ENCODE data around the gene SERINC3.

The SERINC3 gene

DNA sequence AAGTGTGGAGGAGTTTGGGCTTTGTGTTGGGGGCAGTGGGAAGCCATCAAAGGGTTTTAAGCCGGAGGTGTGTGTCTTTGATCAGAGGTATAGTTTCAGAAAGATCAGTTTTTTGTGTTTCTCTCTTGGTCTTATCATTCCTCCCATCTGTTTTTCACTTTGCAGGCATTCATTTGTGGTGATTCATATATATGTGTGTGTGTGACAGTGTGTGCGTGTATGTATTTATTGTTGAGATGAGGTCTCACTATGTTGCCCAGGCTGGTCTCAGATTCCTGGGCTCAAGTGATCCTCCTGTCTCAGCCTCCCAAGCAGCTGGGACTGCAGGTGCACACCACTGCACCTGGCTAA, 11.1 kb upstream of the SERINC3 start:
- no peak for DNase-seq (ENCODE audit: low spot score)

DNA sequence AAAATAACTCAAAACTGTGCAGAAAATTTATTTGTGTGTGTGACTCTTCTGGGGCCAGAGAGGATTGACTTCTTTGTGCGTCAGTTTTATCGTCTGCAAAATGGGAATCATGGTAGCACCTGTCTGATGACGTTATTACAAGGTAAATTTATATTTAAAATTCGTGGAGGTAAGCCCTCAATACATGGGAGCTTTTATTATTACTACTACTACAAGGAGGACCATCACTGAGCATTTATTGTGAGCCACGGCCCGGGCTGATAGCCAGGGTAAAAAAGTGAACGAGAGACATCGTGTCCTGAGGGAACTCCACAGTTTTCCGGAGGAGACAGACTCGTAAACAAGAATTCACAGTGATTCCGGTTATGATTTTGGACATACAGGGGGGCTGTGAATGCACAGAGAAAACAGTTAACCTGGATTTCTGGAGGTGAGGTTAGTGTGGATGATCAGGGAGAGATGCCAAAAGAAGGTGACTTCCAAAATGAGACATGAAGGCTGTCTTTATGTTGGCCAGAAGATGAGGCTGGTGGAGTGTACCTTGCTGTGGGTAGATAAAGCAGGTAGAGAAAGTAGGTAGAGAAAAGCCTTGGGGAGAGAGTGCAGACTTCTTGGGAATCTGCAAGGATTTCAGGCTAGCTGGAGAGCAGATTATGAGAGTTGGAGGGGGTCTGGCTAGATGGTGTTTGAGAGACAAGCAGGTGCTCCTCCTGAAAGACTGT, 10.6 kb upstream of the SERINC3 start:
- no peak for DNase-seq (ENCODE audit: low spot score)

DNA sequence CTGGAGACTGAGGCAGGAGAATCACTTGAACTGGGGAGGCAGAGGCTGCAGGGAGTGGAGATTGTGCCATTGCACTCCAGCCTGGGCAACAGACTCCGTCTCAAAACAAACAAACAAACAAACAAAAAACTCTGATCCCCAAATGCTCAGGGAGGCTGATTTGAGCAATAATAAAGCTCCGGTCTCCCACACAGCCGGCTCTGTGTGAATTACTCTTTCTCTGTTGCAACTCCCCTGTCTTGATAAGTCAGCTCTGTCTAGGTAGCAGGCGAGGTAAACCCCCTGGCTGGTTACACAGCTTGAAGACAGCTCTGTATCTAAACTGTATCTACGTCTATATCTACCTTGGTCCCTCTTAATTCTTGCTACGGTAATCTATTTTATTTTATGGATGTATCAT, 6.4 kb upstream of the SERINC3 start:
- no peak for DNase-seq (ENCODE audit: low spot score)

DNA sequence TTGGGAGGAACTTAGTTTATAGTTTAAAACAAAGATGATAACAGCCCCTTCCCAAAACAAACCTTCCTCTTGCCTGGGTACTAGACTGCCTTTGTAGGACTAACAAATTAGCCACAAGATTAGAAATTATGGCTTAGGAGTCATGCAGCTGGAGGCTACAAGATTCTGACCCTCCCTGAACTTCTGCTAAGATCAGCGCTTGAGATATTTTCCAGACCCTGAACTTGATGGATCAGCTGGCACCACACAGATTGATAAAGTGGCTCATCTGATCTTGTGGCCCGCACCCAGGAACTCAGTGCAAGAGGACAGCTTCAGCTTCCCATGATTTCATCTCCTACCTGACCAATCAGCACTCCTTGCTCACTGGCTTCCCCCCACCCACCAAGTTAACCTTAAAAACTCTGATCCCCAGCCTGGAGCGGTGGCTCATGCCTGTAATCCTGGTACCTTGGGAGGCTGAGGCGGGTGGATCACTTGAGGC, 5.9 kb upstream of the SERINC3 start:
- no peak for DNase-seq (ENCODE audit: low spot score)

- DNase-seq (ENCODE audit: low spot score), result no peak
Measured at GRCh38 chr20:44526129-44526528, 4.3 kb upstream of the SERINC3 start.

GRCh38 chr20:44523746-44524145, 1.9 kb upstream of the SERINC3 start:
- DNase-seq (ENCODE audit: low spot score), result no peak

- DNase-seq (ENCODE audit: low spot score), result no peak
Measured at GRCh38 chr20:44522841-44523240, 971 bp upstream of the SERINC3 start.

DNA sequence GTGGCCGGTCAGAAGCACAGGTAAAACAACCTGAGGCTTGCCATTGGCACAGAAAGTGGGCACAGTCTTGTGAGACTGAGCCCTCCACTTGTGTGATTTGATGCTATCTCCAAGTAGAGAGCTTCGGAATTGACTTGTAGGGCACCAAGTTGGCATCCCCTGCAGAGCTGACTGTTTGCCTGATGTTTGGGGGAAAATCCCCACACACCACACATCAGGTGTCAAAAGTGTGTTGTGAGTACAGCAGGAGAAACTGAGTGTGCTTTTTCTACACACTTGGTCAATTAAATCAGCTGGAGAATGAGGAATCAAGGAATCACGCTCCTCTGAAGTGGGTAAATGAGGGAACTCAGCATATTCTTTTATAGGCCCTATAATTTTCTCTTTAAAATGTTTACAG, 989 bp downstream of the SERINC3 start:
- no peak for DNase-seq (ENCODE audit: low spot score)

DNA sequence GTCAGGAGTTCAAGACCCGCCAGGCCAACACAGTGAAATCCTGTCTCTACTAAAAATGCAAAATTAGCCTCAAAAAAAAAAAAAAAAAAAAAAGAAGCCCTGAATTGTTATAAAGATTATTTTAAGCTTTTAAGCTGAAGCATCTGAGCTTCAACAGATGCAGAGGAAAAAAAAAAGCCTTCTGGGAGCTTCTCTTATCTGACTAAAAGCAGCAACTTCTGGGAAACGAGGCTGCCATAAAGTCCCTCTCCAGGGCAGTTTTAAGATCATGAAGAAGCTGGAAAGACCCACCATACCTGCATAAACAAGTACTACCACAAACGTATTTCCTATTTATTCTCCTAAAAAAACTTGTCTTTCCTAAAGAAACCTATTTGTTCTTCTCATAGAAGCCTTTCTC, 3.6 kb downstream of the SERINC3 start:
- no peak for DNase-seq (ENCODE audit: low spot score)

DNA sequence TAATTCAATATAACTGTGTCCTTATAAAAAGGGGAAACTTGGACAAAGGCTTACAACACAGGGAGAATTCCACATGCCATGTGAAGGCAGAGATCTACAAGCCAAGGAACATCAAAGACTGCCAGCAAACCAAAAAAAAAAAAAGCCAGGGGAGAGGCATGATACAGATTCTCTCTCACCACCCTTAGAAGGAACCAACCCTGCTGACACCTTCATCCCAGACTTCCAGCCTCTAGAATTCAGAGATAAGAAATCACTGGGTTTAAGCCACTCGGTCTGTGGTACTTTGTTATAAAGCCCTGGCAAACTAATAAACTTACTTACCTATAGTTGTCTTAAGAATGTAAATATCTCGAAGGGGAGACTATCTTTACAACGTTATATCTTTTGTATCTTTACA, 4.4 kb downstream of the SERINC3 start:
- no peak for DNase-seq (ENCODE audit: low spot score)

GRCh38 chr20:44516491-44516890, 5.4 kb downstream of the SERINC3 start:
- DNase-seq (ENCODE audit: low spot score), result no peak

- no peak for DNase-seq (ENCODE audit: low spot score)
Measured at GRCh38 chr20:44513871-44514270, 8.0 kb downstream of the SERINC3 start.

GRCh38 chr20:44509762-44510161, 12.1 kb downstream of the SERINC3 start:
- no peak for DNase-seq (ENCODE audit: low spot score)

- no peak for DNase-seq (ENCODE audit: low spot score)
Measured at GRCh38 chr20:44504402-44505307, 17.2 kb downstream of the SERINC3 start.

GRCh38 chr20:44502968-44503367, 18.9 kb downstream of the SERINC3 start:
- no peak for DNase-seq (ENCODE audit: low spot score)

- no peak for DNase-seq (ENCODE audit: low spot score)
Measured at GRCh38 chr20:44501448-44501847, 20.4 kb downstream of the SERINC3 start.

DNA sequence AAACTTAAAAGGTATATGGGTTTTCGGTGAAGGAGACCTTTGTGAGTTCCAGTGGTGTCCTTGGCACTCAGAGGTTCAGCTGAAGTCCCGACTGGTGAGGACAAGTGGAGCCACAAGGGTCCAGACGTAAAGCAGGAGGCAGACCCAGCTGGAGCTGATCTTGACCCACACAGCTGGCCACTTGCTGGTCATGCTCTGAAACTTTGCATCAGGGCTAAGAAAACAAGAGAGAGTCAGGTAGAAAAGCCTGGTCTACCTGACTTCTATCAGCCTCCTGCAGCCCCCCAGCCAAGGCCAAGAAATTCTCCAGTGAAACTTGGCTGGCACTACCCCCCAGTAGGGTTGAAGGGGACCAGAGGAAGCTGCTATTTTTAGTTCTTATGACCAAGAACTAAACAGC, 21.6 kb downstream of the SERINC3 start:
- DNase-seq (ENCODE audit: low spot score), result no peak

- no peak for DNase-seq (ENCODE audit: low spot score)
Measured at GRCh38 chr20:44497761-44498160, 24.1 kb downstream of the SERINC3 start.

DNA sequence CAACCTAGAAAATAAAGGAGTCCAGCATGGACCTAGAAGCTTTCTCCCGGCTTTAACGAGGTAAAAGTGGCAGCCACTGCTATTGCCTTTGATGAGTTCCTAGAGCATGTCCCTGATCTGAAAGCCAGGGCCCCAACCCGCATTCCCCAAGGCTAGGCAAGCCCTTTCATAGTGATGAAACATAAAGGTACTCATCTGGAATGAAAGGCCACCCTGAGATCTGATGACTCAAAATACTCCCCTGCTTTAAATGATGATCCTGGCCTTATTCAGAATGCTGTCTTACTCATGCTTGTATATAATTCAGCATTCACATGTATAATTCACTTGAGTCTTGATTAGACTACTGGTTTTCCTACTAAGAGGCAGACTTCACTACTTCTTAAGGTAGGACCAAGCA, 24.9 kb downstream of the SERINC3 start:
- DNase-seq (ENCODE audit: low spot score), result peak; percentile 36

DNA sequence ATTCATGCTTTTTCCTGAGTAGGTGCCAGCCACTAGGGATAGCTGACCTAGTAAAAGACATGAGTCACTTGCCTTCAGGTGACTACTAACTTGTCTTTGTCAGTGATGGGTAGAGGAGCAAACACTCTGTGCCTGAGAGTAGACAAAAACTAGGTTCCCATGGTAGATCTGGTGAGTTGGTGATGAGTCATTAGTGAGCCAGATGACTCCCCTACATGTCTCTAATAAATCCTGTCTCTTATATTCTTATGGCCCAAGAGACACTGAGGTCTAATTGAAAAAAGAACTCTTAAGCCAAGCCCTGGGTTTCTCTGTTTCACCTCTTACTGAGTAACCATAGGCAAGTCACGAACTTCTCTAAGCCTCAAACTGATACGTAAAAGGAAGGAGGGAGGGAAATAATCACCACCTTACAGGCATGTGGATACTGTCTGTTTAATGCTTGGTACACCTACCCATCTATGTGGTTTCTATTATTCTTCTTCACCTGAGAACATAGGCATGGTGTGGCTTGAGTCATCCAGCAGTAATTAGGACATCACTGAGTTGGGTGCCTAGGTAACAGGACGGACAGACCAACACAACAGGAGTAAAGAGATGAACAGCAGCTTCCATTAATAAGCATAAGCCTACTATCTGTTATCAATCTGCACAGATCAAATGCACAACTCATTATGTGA, 25.9 kb downstream of the SERINC3 start:
- DNase-seq (ENCODE audit: low spot score), result peak; percentile 55

DNA sequence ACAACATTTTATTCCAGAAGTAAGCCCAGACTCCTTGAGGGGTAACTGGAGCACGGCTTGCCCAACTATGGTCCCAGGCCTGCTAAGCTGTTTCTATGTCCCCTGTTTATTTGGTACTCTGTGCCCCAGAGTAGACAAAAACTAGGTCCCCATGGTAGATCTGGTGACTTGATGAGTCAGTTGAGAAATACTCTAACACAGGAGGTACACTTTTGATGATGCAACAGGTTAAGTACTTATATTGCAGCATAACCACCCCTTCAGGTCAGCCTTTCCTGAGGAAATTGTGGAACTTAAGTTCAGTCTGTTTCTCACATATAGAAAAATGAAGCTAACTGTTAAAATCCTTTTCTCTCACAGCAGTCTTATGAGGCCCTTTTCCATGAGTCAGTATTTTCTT, 26.6 kb downstream of the SERINC3 start:
- DNase-seq (ENCODE audit: low spot score), result peak; percentile 49

DNA sequence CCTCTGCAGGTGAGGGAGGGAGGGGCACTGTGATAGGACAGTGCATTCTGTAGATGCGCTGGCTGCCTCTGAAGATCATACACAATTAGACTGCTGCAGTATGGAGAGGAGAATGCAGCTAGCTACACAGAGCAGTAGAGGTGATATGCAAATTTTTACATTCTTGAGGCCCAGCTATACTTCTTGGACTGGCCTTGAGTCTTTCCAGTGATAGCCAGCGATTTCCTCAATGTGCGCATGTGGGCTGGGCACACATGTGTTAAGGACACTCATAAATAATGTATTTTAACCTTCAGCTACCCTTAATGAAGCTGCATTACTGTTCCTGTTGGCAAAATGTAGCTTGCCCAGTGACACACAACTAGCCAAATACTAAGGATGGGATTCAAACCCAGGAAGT, 27.2 kb downstream of the SERINC3 start:
- DNase-seq (ENCODE audit: low spot score), result no peak

GRCh38 chr20:44494266-44494665, 27.6 kb downstream of the SERINC3 start:
- DNase-seq (ENCODE audit: low spot score), result no peak
